Transverse colon (tissue), 3 donors: ENCODE measurements around the gene HES4.

Source experiments
- CTCF ChIP-seq, 5 experiments: fragments of 200-600 bp in 3 of 5; fragments of 450-650 bp in 2 of 5; sonication (generic) in 3 of 5; IDR thresholded peaks; 1 replicate in 2 of 5; 2 replicates in 3 of 5; pipeline ENCODE4 v1.5.1; 2016 to 2017; ENCODE audit warnings: antibody characterized with exemption in 5 of 5, inconsistent platforms in 3 of 5, mild to moderate bottlenecking in 2 of 5, moderate library complexity in 1 of 5
- EP300 ChIP-seq: sonication (generic); formaldehyde crosslinking; IDR thresholded peaks from one replicate; pipeline ENCODE4 v1.6.1; 2017; ENCODE audit warnings: antibody characterized with exemption, low read depth
- POLR2A ChIP-seq: fragments of 450-650 bp; IDR thresholded peaks from one replicate; pipeline ENCODE4 v1.6.1; 2016; ENCODE audit warnings: antibody characterized with exemption, mild to moderate bottlenecking, moderate library complexity

- TF ChIP-seq CTCF (IDR thresholded peaks at IDR 0.05), result peak in 1 of 5 experiments; percentile 13
- TF ChIP-seq POLR2A, result no peak
- no peak for TF ChIP-seq EP300
These were observed 1.3 kb upstream of the HES4 start for GRCh38 chr1:1001057-1001783.
